Parathyroid adenoma (tissue), 2 donors: Measurements from ENCODE around the gene AMY2B.
"Not testable (repeated sequence)": the region's sequence is repeated elsewhere in the genome, so short reads cannot be mapped to it uniquely, and the experiment has no call there.

Source experiments
- H2AFZ ChIP-seq: fragments of 300-600 bp; sonication (generic); one replicate; pipeline ENCODE4 v1.7.0; 2017; ENCODE audit warnings: antibody characterized with exemption, mild to moderate bottlenecking
- H3K27ac ChIP-seq: fragments of 300-600 bp; sonication (generic); one replicate; pipeline ENCODE4 v1.7.0; 2017
- H3K27me3 ChIP-seq: fragments of 300-600 bp; sonication (generic); one replicate; pipeline ENCODE4 v1.7.0; 2017; ENCODE audit warnings: low read length; ENCODE audit not compliant: control insufficient read depth, insufficient read depth
- H3K36me3 ChIP-seq: fragments of 300-600 bp; sonication (generic); one replicate; pipeline ENCODE4 v1.7.0; 2017; ENCODE audit warnings: low read length; ENCODE audit not compliant: control insufficient read depth, insufficient read depth
- H3K4me1 ChIP-seq: fragments of 300-600 bp; sonication (generic); one replicate; pipeline ENCODE4 v1.7.0; 2017; ENCODE audit warnings: control low read depth
- H3K4me2 ChIP-seq: fragments of 300-600 bp; sonication (generic); one replicate; pipeline ENCODE4 v1.7.0; 2017; ENCODE audit warnings: low read length
- H3K4me3 ChIP-seq: fragments of 300-600 bp; sonication (generic); one replicate; pipeline ENCODE4 v1.7.0; 2017; ENCODE audit warnings: low read depth, low read length
- H3K79me2 ChIP-seq: fragments of 300-600 bp; sonication (generic); one replicate; pipeline ENCODE4 v1.7.0; 2017; ENCODE audit warnings: control low read depth
- H3K9ac ChIP-seq: fragments of 300-600 bp; sonication (generic); one replicate; pipeline ENCODE4 v1.7.0; 2017; ENCODE audit warnings: mild to moderate bottlenecking
- H3K9me3 ChIP-seq: fragments of 300-600 bp; sonication (generic); one replicate; pipeline ENCODE4 v1.7.0; 2017; ENCODE audit warnings: low read length; ENCODE audit not compliant: control insufficient read depth
- CTCF ChIP-seq: fragments of 300-600 bp; sonication (generic); IDR thresholded peaks from one replicate; pipeline ENCODE4 v1.7.0; 2017; ENCODE audit warnings: antibody characterized with exemption, mild to moderate bottlenecking
- donor health status: primary hyperparathyroidism.

The AMY2B gene

GRCh38 chr1:103560427-103560826 is 11.0 kb upstream of the AMY2B start:
- Histone ChIP-seq H3K4me2 (no peak overlapping the region), H3K4me1 (no peaks in the 10 kb centered on the region), H3K27ac (no peak overlapping the region), H3K27me3 (no peaks in the 10 kb centered on the region), H3K36me3 (no peaks in the 10 kb centered on the region), H3K4me3 (no peak overlapping the region), H2AFZ (no peak overlapping the region), H3K9ac (no peak overlapping the region), H3K79me2 (no peaks in the 10 kb centered on the region), H3K9me3 (no peaks in the 10 kb centered on the region)
- TF ChIP-seq CTCF = no peak

- not testable (repeated sequence) for H3K79me2 ChIP-seq, H3K4me2 ChIP-seq, H3K4me3 ChIP-seq, H3K36me3 ChIP-seq, H3K27me3 ChIP-seq, H2AFZ ChIP-seq, H3K27ac ChIP-seq, H3K4me1 ChIP-seq, H3K9ac ChIP-seq, H3K9me3 ChIP-seq
Observed at GRCh38 chr1:103561124-103561523, 10.3 kb upstream of the AMY2B start.

- Histone ChIP-seq H3K27ac (peak overlapping the region; percentile 20), H2AFZ (no peak overlapping the region), H3K9ac (no peak overlapping the region), H3K9me3 (no peaks in the 10 kb centered on the region), H3K4me3 (peak overlapping the region; percentile 35), H3K4me2 (peak overlapping the region; percentile 7), H3K36me3 (no peaks in the 10 kb centered on the region), H3K27me3 (no peaks in the 10 kb centered on the region), H3K79me2 (no peaks in the 10 kb centered on the region), H3K4me1 (no peaks in the 10 kb centered on the region)
- TF ChIP-seq CTCF = no peak
Observed at GRCh38 chr1:103561643-103562395, 9.6 kb upstream of the AMY2B start.

- Histone ChIP-seq H2AFZ (no peak overlapping the region), H3K27me3 (no peaks in the 10 kb centered on the region), H3K4me2 (no peak overlapping the region), H3K27ac (no peak overlapping the region), H3K4me3 (no peak overlapping the region), H3K9ac (no peak overlapping the region), H3K4me1 (no peaks in the 10 kb centered on the region), H3K36me3 (no peaks in the 10 kb centered on the region), H3K79me2 (no peaks in the 10 kb centered on the region), H3K9me3 (no peaks in the 10 kb centered on the region)
- TF ChIP-seq CTCF = no peak
Observed at GRCh38 chr1:103563056-103563455, 8.3 kb upstream of the AMY2B start.

- H3K27ac ChIP-seq = no peak overlapping the region
- TF ChIP-seq CTCF = no peak
- no peaks in the 10 kb centered on the region for H3K4me1 ChIP-seq
- H3K9ac ChIP-seq = no peak overlapping the region
- no peak overlapping the region for H2AFZ ChIP-seq
- H3K79me2 ChIP-seq = no peaks in the 10 kb centered on the region
- no peaks in the 10 kb centered on the region for H3K9me3 ChIP-seq
- no peak overlapping the region for H3K4me2 ChIP-seq
- H3K36me3 ChIP-seq = no peaks in the 10 kb centered on the region
- no peaks in the 10 kb centered on the region for H3K27me3 ChIP-seq
- H3K4me3 ChIP-seq = no peak overlapping the region
Observed at GRCh38 chr1:103569493-103569892, 1.9 kb upstream of the AMY2B start.
